ENCODE measurements around the gene SHANK1. TPM values are rescaled to one million over a fixed set of nuclear protein-coding genes. Genes with fewer than 3 reads are reported as not detected.

Gene SHANK1
- total RNA-seq, 4 donors from 2014 or later, result 1.0 TPM; not detected in 3

GRCh38 chr19:50647879-50648615 is 71.6 kb downstream of the SHANK1 start:
- no peak for TF ChIP-seq CTCF (IDR thresholded peaks at IDR 0.05; ENCODE audit: low read depth)

GRCh38 chr19:50646074-50646807 is 73.4 kb downstream of the SHANK1 start:
- no peak for TF ChIP-seq CTCF (IDR thresholded peaks at IDR 0.05; ENCODE audit: low read depth)

GRCh38 chr19:50645107-50645506 is 74.5 kb downstream of the SHANK1 start:
- no peak for TF ChIP-seq CTCF (IDR thresholded peaks at IDR 0.05; ENCODE audit: low read depth)

GRCh38 chr19:50644315-50644915 is 75.2 kb downstream of the SHANK1 start:
- no peak for TF ChIP-seq CTCF (IDR thresholded peaks at IDR 0.05; ENCODE audit: low read depth)

DNA sequence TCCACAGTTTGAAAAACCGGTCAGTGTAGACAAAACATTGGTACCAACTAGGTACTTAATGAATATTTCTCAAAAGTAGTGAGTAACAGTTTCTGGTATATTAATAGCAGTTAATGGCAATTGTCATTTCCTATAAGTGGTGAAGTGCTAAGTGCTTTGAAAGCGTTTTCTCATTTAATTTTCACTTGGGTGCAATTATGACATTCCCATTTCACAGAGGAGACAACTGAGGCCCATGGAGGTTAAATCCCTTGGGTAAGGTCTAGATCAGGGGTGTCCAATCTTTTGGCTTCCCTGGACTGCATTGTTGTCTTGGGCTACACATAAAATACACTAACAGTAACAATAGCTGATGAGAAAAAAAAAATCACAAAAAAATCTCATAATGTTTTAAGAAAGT is 79.2 kb downstream of the SHANK1 start:
- TF ChIP-seq CTCF (IDR thresholded peaks at IDR 0.05; ENCODE audit: low read depth), result no peak

DNA sequence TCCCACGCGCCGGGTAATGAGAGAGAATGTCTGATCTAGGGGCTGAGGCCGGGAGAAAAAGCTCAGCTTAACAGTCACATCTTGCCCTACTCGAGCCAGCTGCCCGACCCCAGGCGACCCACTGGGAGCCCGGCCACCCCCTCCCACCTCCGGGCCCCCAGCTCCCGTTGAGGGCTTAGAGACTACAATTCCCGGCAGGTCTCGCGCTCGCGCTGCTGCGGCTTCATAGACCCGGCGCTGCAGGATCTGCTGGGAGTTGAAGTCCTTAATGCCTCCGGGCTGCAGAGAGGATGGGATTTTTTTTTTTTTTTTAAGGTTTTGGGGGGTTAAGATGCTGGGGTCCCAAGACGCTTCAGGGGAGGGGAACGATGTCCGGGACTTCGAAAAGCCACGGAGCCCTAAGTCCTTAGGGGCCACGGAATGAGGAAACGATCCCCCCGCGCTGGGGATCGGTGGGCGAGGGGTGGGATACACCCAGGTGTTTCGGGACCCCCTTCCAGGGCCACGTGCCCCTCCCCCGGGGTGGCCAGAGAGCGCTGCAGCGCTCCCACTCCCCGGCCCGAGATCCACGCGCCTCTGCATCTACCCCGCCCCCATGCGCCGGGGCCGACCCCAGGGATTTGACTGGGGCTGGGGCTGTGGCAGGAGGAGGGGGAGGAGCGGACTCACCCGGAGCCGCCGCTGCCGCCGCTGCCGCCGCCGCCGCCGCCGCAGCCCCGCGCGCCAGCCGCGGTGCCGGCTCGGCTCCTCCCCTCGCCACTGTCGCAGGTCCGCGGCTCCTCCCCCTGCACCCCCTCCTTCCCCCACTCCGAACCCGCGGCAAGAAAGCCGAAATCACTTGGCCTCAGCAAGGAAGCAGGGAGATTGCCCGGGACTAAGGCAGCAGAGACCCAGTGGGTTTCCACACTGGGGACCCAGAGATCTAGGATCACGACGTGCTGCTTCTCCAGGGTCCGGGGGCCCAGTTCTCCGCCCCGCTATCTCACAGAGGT is 80.2 kb downstream of the SHANK1 start, which contains the start of gene SYT3:
SYT3 (minus strand) TSS at position 761 of the 992 bp plus-strand sequence. CDS start 2,470 bp downstream, outside the sequence.
- no peak for TF ChIP-seq CTCF (IDR thresholded peaks at IDR 0.05; ENCODE audit: low read depth)

Data from subcutaneous adipose tissue (tissue), 4 donors.